Ovary (tissue), 3 donors: ENCODE data around the gene RBM44.

Source experiments
- CTCF ChIP-seq, 3 donors: fragments of 450-650 bp in 2 of 3; fragments of 200-600 bp in 1 of 3; IDR thresholded peaks; one replicate each; pipeline versions ENCODE4 v1.5.1 to v1.8.0; 2016 to 2022; ENCODE audit warnings: antibody characterized with exemption in 3 of 3, mild to moderate bottlenecking in 1 of 3
- POLR2A ChIP-seq: fragments of 450-650 bp; IDR thresholded peaks from one replicate; pipeline ENCODE4 v1.6.1; 2017; ENCODE audit warnings: antibody characterized with exemption, mild to moderate bottlenecking, moderate library complexity
- donor health status: DM: no; HTN: no; CAD: no.

- TF ChIP-seq POLR2A, result no peak
- no peak for TF ChIP-seq CTCF (IDR thresholded peaks at IDR 0.05)
Observed at GRCh38 chr2:237865623-237866041, 67.1 kb downstream of the RBM44 start.
